Right renal cortex interstitium (tissue), 3 donors: Measurements from ENCODE around the gene CAMK2N1. TPM values are rescaled to one million over a fixed set of nuclear protein-coding genes. Genes with fewer than 3 reads are reported as not detected.

Experiments
- DNase-seq, 3 donors: peaks; one replicate each; pipeline ENCODE4 v3.0.0-alpha.2; 2013; ENCODE audit warnings: low read depth in 3 of 3, low spot score in 2 of 3
- polyA plus RNA-seq, 3 donors: library from polyadenylated mRNA; unstranded; fragments of 120-200 nt; gene quantifications; one replicate each; pipeline ENCODE4 v1.2.1, GENCODE V29; 2013; ENCODE audit not compliant: insufficient read length in 3 of 3

Gene CAMK2N1
- polyA plus RNA-seq, 3 donors = 69.0 to 73.5 (median 72.3) TPM

DNA sequence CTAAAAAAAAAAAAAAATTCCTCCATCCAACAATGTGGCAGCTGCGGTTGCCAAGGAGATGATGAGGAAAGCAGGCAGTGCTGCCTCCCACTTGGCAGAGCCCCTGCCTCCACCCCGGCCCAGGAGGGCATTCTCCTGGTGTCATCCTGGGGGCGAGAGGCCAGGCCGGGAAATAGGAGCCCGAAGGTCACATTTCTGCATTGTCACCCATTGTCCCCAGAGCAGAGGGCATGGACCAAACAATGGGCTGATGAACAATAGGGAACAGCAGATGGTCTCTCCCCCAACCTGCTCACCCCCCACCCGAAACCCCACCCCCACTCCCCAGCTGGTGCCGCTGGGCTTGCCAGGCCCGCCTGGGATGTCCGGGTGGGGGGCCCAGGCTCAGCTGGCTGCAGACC, 37.3 kb downstream of the CAMK2N1 start:
- no peak for DNase-seq

DNA sequence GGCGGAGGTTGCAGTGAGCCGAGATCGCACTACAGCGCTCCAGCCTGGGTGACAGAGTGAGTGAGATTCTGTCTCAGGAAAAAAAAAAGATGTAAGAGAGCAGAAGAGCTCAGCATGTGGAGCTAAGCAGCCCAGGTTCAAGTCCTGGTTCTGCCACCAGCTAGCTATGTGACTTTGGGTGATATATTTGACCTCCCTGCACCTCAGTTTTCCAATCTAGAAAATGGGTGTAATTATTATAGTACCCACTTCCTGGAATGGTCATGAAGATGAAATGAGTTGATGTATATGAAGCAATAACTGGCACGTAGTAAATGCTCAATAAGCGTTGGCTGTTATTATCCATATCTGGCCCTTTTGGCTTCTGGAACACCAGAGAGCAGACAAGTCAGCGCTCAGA, 38.2 kb downstream of the CAMK2N1 start:
- no peak for DNase-seq

DNA sequence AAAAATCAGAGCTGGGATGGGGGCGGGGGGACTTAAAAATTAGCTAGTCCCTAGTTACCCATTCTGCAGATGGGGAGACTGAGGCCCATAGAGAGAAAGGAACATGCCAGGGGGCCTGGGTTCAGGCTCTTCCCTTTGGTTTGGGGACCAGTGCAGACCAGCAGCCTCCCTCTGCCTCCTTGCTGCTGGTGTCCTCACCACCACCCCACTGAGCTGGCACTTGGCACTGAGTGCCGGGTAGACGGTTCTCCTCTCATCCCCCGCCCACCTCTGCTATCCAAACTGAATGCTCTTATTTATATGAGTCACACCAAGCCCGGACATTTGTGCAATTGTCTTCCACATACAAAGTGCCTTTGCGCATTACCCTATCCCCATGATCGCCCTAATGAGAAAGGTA, 39.2 kb downstream of the CAMK2N1 start:
- DNase-seq = no peak

DNA sequence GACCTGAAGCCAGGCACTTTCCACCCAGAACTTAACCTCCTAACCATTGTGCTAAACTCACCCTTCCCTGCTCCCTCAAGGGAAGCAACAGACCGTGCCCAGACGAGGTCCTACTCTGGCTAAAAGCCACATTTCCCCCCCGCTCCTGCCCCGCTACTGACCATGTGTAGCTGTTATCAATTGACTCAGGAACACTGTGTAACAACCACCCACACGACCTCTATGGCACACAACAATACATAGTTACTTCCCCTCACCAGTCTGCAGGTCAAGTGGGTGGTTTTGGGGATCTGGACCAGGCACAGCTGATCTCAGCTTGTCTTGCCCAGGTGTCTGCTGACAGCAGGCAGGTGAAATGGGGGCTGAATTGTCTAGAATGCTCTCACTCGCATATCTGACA, 40.1 kb downstream of the CAMK2N1 start:
- DNase-seq = no peak

DNA sequence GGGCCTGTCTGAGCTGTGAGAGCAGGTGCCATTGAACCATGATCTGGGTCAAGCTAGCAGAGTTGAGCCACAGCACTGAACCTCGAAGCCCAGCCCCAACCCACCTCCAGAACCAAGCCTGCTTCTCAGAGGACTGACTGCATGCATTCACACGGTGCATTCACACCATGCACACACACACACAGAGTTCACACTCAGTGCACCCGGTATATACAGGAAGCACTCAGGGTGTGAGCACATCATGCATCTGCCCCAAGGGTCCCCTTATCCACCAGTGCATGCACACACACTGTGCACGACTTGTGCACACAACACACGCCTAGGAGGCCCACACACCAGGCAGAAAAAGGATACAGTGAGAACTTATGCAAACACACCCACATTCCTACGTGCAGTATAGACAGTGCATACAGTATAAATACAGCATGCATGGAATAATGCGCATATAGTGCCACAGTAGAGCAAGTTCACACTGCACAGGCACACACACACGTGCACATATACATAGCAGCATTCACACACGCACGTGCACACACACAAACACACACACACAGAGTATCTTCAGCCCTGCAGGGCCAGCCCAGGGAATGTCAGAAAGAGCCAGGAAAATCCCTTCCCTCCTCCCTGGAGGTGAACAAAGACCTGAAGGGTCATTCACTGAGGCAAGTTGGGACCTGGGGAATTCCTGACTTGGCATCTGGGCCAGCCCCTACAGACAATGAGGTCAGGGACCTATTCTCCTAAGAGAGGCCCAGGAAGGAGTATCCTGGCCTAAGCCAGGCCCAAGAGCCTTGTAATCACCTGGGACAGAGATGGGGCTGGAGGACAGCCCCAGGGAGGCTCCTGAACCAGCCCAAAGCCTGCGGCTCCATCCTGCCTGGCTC, 42.1 kb downstream of the CAMK2N1 start:
- DNase-seq = no peak

DNA sequence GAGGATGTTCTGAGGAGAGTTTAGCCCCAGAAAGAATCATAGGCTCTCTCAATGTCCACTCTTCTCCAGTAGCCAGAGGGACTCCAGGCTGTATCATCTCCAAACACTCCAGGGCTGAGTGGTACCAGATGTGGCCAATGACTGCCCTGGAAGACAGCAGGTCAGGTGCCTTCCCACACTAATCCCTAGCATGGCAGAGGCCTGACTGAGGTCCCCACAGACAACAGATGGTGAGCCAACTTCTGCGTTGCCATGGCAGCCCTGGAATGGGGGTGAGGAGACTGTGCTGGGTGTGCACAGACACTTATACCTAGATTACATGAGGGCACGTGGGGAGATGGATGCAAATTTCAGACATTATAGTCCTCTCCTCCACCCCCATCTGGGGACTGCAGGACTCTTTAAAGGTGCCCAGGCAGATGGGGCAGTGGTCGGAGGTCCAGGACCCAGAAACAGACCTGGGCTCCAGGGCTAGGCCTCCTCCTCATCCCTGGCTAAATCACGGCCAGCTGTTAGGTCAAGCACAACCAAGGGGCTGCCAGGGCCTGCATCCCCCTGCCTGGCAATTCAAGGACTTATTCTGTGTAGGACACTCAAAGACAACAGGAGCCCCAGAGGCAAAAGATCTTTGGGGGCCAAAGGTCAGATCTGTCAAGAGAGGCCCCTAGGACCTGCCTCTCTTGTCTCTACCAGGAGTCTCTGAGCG, 42.9 kb downstream of the CAMK2N1 start:
- no peak for DNase-seq

DNA sequence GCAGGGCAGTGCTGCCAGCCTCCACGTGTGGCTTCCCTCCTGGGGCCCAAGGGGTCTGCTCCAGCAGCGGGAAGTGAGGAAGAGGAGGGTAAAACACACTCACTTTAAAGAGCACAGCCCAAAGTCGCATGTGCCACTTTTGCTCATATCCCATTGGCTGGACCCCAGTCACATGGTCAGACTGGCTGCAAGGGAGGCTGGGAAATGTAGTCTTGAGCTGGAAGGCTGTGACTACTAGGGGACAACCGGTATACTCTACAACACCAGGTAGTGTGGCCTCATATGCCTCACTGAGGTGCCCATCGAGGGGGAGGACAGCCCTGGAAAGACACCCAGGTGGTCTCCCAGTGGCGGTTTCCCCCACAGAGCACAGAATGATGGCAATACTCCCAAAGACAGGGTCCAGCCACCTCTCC, 45.2 kb downstream of the CAMK2N1 start:
- DNase-seq = no peak

DNA sequence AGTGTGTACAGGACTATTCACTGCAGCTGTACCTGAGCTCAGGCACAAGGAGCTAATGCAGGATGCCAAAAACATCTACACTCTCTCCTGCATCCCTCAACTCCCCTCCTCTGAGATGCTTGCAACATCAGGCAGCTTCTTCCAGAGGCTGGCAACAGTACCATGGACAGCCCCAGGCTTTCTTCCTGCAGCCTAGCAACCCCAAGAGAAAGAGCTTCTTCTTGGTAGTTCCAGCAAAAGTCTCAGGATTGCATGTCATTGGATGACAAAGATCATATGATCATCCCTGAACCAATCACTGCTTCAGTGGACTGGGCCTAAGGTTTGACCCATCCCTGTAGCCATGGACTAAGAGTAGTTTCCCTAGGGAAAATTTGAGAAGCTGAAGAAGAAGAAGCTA, 46.7 kb downstream of the CAMK2N1 start:
- peak in 1 of 3 donors; percentile 10 for DNase-seq

DNA sequence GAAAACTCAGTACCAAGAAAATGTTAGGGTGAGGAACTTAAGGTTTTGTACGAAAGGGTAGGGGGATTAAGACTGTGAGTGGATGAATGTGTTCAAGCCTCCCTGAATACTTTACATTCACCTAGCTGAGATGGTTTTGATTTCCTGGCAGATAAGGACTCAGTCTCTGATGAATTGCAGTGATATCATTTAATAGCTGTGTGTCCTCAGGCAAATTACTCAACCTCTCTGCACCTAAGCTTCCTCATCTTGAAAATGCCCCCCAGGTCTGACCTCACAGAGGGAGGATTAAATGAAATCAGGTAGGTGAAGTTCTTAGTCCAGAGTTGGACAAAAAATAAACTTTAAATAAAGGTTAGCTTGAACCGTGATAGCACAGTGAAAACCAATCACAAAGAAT, 48.4 kb downstream of the CAMK2N1 start:
- DNase-seq = no peak

DNA sequence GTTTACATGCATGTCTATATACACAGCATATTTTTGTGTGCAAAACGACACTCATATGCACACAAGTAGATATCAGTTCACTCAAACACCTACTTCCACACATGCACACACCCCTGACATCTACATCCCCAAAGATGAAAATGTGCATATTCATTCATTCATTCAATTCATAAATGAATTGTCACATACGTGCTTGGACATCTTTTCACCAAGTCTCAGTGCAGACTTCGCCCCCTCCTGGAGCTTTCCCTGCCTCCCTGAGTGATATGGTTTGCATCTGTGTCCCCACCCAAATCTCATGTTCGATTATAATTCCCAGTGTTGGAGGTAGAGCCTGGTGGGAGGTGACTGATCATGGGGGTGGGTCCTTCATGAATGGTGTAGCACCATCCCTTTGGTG, 53.1 kb downstream of the CAMK2N1 start:
- no peak for DNase-seq

Other genes starting within 250 kb of the CAMK2N1 start
- 1 to 10 TPM in 1 of 3 donors, under 1 TPM in 2; 0.65 to 1.2 (median 0.69) TPM for gene VWA5B1, start 195.3 kb downstream of the CAMK2N1 start, polyA plus RNA-seq
- gene MUL1, start 21.9 kb upstream of the CAMK2N1 start, polyA plus RNA-seq = 10 to 100 TPM; 33.8 to 36.4 (median 33.8) TPM
- gene FAM43B, start 66.4 kb upstream of the CAMK2N1 start, polyA plus RNA-seq = 1 to 10 TPM in 1 of 3 donors, under 1 TPM in 2; 0.67 to 1.5 (median 0.96) TPM
- 1 to 10 TPM; 5.2 to 6.2 (median 6.1) TPM for gene CDA, start 102.9 kb upstream of the CAMK2N1 start, polyA plus RNA-seq
- 10 to 100 TPM; 70.1 to 83.7 (median 72.5) TPM for gene PINK1, start 147.2 kb upstream of the CAMK2N1 start, polyA plus RNA-seq
- 100 to 1,000 TPM; 208 to 228 (median 226) TPM for gene DDOST, start 175.2 kb upstream of the CAMK2N1 start, polyA plus RNA-seq
- gene KIF17, start 231.8 kb upstream of the CAMK2N1 start, polyA plus RNA-seq = 1 to 10 TPM; 3.5 to 4.9 (median 3.9) TPM
- 1 to 10 TPM in 2 of 3 donors, under 1 TPM in 1; 0.64 to 1.2 (median 1.2) TPM for gene SH2D5, start 246.5 kb upstream of the CAMK2N1 start, polyA plus RNA-seq